NCI-H446 (cell line): Measurements from ENCODE around the gene FOXL2.
A peak's percentile ranks its signal among the peaks of the same experiment; 100 is the strongest.

ENCODE experiments used
- DNase-seq, 2 experiments: peaks; one replicate each; lab custom pipeline; 2025; lab: John Stamatoyannopoulos, UW

FOXL2 gene

GRCh38 chr3:138946663-138947494 lies at the start of gene FOXL2, which contains the start of gene FOXL2NB:
TSS of gene FOXL2 (minus strand) at chr3:138947137. CDS start at chr3:138946722, 415 bp downstream.
TSS of gene FOXL2NB (plus strand) at chr3:138947217. CDS start at chr3:138947365, 148 bp downstream.
- DNase-seq = no peak

- DNase-seq = no peak
These were observed 48.8 kb upstream of the FOXL2 start for GRCh38 chr3:138995706-138996105.

GRCh38 chr3:138987181-138987580 lies 40.2 kb upstream of the FOXL2 start:
- DNase-seq = peak in 1 of 2 experiments; percentile 68

- DNase-seq = peak in 1 of 2 experiments; percentile 50
These were observed 39.0 kb upstream of the FOXL2 start for GRCh38 chr3:138985932-138986331.

- DNase-seq = no peak
These were observed 37.9 kb upstream of the FOXL2 start for GRCh38 chr3:138984816-138985215.

GRCh38 chr3:138976047-138976446 lies 29.1 kb upstream of the FOXL2 start:
- no peak for DNase-seq

GRCh38 chr3:138975351-138975750 lies 28.4 kb upstream of the FOXL2 start:
- no peak for DNase-seq

GRCh38 chr3:138974462-138974861 lies 27.5 kb upstream of the FOXL2 start:
- no peak for DNase-seq

- no peak for DNase-seq
These were observed 26.0 kb upstream of the FOXL2 start for GRCh38 chr3:138972941-138973340.

- DNase-seq = no peak
These were observed 24.9 kb upstream of the FOXL2 start for GRCh38 chr3:138971766-138972320.

- no peak for DNase-seq
These were observed 18.0 kb upstream of the FOXL2 start for GRCh38 chr3:138964923-138965322.

GRCh38 chr3:138964264-138964663 lies 17.3 kb upstream of the FOXL2 start:
- no peak for DNase-seq

GRCh38 chr3:138962854-138963560 lies 16.1 kb upstream of the FOXL2 start:
- no peak for DNase-seq

GRCh38 chr3:138960417-138960852 lies 13.5 kb upstream of the FOXL2 start:
- DNase-seq = no peak

- no peak for DNase-seq
These were observed 3.8 kb upstream of the FOXL2 start for GRCh38 chr3:138950701-138951100.

- DNase-seq = no peak
These were observed 3.2 kb upstream of the FOXL2 start for GRCh38 chr3:138950006-138950644.

GRCh38 chr3:138949445-138950005 lies 2.6 kb upstream of the FOXL2 start:
- no peak for DNase-seq

GRCh38 chr3:138949002-138949418 lies 2.1 kb upstream of the FOXL2 start:
- no peak for DNase-seq

- no peak for DNase-seq
These were observed 1.5 kb upstream of the FOXL2 start for GRCh38 chr3:138948371-138949001.

- DNase-seq = no peak
These were observed 671 bp upstream of the FOXL2 start for GRCh38 chr3:138947495-138948121.
